ENCODE data around the gene ASCL2.

The ASCL2 gene

GRCh38 chr11:2308713-2309112 is 38.3 kb upstream of the ASCL2 start:
- DNase-seq (ENCODE audit: low read depth in 3 of 3) = no peak

GRCh38 chr11:2307501-2308331 is 37.3 kb upstream of the ASCL2 start:
- no peak for DNase-seq (ENCODE audit: low read depth in 3 of 3)

- no peak for DNase-seq (ENCODE audit: low read depth in 3 of 3)
Measured at GRCh38 chr11:2306877-2307500, 36.6 kb upstream of the ASCL2 start.

GRCh38 chr11:2306452-2306823 is 36.0 kb upstream of the ASCL2 start:
- no peak for DNase-seq (ENCODE audit: low read depth in 3 of 3)

- no peak for DNase-seq (ENCODE audit: low read depth in 3 of 3)
Measured at GRCh38 chr11:2305788-2306451, 35.5 kb upstream of the ASCL2 start.

GRCh38 chr11:2305140-2305778 is 34.9 kb upstream of the ASCL2 start:
- peak; percentile 61 to 91 (median 79) for DNase-seq (ENCODE audit: low read depth in 3 of 3)

- no peak for DNase-seq (ENCODE audit: low read depth in 3 of 3)
Measured at GRCh38 chr11:2304506-2305139, 34.2 kb upstream of the ASCL2 start.

- DNase-seq (ENCODE audit: low read depth in 3 of 3) = no peak
Measured at GRCh38 chr11:2303627-2304505, 33.5 kb upstream of the ASCL2 start.

GRCh38 chr11:2302896-2303626 is 32.7 kb upstream of the ASCL2 start:
- DNase-seq (ENCODE audit: low read depth in 3 of 3) = no peak

- no peak for DNase-seq (ENCODE audit: low read depth in 3 of 3)
Measured at GRCh38 chr11:2302306-2302895, 32.0 kb upstream of the ASCL2 start.

GRCh38 chr11:2301631-2302305 is 31.4 kb upstream of the ASCL2 start, which contains the start of the genes C11orf21 and TSPAN32:
Gene C11orf21, minus strand, starts transcription at chr11:2301918. Its CDS starts 110 bp downstream, at chr11:2301808.
Gene TSPAN32, plus strand, starts transcription at chr11:2302013. Its CDS starts 137 bp downstream, at chr11:2302150.
- peak in 1 of 3 donors; percentile 51 for DNase-seq (ENCODE audit: low read depth in 3 of 3)

GRCh38 chr11:2300936-2301630 is 30.7 kb upstream of the ASCL2 start:
- DNase-seq (ENCODE audit: low read depth in 3 of 3) = no peak

- DNase-seq (ENCODE audit: low read depth in 3 of 3) = no peak
Measured at GRCh38 chr11:2300290-2300935, 30.0 kb upstream of the ASCL2 start.

- DNase-seq (ENCODE audit: low read depth in 3 of 3) = no peak
Measured at GRCh38 chr11:2299773-2300172, 29.4 kb upstream of the ASCL2 start.

GRCh38 chr11:2298795-2299761 is 28.7 kb upstream of the ASCL2 start:
- no peak for DNase-seq (ENCODE audit: low read depth in 3 of 3)

- DNase-seq (ENCODE audit: low read depth in 3 of 3) = no peak
Measured at GRCh38 chr11:2298131-2298794, 27.9 kb upstream of the ASCL2 start.

Measured in stimulated activated CD4-positive, alpha-beta T cell treated with anti-CD3 and anti-CD28 coated beads, TNF-alpha, amount 100 ng/mL, for 48 hours (primary cell).